AML-193 (cell line): ENCODE data around the gene GSE1.

Experiments used
- DNase-seq, 2 experiments: peaks; one replicate each; lab custom pipeline; 2025; lab: John Stamatoyannopoulos, UW

GSE1 gene

DNA sequence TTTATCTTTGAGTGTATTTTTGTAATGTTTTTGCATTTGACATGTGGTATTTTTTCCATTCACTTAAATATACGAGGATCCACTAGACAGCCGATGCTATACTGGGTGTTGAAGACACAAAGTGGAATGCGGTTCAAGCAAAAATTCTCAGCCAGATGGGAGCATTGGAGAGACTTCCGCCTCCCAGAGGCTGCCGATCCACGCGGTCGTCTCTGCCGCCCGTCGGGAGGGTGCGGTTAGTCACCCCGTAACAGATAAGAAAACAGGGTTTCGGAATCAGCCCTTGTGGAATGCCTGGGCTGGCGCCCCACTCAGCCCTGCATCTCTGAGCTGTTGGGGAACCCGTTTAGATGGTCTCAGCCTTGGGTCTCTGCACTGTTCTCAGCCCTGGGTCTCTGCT is 7.3 kb downstream of the GSE1 start:
- no peak for DNase-seq

DNA sequence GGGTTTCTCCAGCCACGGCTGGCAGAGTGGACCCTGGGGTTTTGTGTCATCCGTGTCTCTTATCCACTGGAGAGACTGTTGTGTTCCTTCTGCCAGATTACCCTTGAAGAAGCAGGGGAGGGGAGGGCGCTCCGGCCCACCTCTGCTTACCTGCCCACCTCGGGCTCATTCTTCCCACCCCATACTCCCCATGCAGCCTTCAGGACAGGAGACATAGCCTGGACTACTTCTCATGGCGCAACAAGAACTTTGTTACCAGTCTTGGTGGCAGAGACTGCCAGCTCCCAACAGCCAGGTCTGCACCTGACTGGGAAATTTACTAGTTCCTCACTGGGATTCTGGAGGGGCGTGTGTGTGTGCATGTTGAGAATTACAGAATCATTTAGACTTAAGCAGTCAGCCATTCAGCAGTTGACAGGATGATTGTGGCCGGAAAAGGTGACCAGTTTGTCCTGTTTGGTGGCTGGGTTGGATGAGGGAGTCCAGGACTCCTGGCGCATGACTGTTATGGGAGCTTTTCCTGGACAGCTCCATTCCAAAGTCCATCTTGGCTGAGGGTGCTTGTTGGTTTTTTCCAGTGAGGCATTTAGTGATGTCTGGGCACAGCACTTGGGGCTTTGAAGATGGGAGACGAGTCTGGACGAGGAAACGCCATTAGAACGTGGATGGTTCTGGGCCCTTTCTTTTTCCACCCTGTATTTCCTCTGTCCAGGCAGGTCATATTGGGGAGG is 8.7 kb downstream of the GSE1 start:
- DNase-seq, result no peak

GRCh38 chr16:85622683-85623082 is 9.6 kb downstream of the GSE1 start:
- DNase-seq, result no peak

- DNase-seq, result no peak
These were observed 10.1 kb downstream of the GSE1 start for GRCh38 chr16:85623250-85623649.

DNA sequence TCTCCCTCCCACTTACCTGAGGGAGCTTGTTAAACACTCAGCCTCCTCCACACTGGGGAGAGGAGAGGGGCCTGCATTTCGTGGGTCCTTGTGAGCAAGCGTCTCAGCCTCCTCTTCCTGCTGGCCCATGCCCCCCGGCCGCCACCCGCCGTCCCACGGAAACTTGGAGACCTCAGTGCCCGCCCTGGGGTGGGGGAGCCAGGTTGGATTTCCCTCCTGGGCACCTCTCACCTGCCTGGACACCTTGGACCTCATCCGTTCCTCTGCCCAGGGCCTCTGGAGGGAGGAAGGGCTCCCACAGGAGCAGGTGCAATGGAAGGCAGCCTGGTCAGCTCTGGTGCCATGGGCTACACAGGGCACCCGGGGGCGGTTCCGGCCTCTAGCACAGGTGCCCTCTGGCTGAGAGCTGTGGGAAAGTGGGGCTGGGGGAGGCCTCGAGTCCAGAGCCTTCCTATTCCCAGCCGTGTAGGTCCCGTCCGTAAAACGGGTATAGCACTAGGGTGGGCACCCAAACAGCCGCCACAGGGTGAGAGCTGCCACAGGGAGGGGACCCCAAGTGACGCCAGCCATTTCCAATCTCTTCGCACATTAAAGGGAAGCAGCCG is 11.0 kb downstream of the GSE1 start:
- DNase-seq, result no peak

DNA sequence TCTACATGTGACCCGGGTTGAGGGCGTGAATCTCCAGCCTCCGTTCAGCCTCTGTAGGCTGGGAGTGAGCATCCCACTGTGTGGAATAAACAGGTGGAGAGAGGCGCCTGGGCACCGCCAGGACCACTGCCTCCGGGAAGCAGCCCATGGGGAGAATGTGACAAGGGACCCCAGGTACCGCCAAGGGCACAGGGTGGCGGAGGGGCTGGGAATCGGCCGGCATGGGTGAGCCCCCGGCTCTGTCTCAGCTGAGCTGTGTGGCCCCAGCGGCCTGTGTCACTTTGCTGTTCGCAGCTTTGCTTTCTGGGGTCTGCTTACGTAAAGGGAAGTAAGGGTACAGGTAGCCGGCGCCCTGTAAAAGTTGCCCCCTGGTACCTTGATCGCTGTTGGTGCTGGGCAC is 11.5 kb downstream of the GSE1 start:
- no peak for DNase-seq

- DNase-seq, result no peak
These were observed 11.9 kb downstream of the GSE1 start for GRCh38 chr16:85625053-85625452.

GRCh38 chr16:85625485-85626117 is 12.5 kb downstream of the GSE1 start:
- no peak for DNase-seq

GRCh38 chr16:85626191-85626981 is 13.3 kb downstream of the GSE1 start:
- DNase-seq, result no peak

GRCh38 chr16:85627089-85627488 is 14.0 kb downstream of the GSE1 start:
- no peak for DNase-seq

DNA sequence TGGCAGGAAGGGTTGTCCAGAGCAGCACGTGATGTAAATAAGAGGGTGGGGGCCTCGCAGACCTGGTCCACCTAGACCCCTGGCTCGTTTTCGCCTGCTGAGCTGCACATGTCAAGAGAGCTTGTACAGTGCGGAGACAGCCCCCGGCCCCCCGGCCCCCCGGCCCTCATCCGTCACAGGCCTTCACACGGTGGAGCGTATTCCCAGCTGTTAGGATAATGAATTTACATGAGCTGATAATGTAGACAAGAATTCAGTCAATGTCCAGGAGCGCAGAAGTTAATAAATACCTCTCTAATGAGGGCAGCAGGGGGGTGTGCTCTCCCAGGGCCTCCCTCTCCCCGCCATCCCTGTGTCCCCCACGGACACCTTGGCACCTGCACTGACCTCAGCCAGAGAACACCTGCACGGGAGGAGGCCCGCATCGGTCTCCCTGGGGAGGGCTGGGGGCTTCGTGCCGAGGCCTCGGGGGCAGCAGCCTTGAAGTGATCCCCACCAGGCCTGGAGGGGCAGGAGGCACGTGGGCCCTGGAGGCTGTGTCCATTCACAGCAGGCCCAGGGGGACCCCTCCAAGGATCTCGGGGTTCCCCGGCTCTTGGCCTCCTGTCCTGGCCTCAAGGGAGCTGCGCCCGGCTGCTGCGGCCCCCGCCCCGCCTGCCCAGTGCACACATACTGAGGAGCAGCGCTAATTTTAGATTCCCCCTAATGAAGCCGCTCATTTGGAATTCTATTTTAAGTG is 14.6 kb downstream of the GSE1 start:
- DNase-seq, result no peak

DNA sequence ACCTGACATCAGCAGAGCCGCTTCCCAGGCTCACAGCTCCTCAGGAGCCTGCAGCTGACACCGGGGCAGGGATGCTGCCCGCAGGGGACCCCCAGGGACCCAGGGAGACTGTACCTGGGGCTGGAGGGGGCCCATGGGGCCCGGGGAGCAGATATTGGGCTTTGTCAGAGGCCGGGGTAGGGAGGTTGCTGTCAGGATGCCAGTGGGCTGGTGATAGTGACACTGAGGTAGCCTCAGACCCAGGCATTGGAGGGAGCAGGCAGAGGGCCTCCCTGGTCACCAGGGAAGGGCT is 15.1 kb downstream of the GSE1 start:
- DNase-seq, result no peak

DNA sequence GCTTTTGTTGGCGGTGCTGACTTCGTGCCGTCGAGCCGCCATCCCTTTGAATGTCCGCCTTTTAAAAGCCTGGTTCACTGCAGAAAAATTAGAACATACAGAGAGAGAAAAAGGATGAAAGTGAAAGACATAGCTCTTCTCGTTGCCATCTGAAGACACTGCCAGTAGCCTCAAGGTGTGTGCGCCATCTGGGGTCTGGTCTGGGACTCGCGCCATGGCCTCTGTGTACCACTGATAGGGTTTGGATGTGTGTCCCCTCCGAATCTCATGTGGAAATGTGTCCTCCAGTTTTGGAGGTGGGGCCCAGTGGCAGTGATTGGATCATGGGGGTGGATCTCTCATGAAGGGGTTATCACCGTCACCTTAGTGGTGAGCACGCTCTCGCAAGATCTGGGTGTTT is 15.5 kb downstream of the GSE1 start:
- DNase-seq, result no peak

DNA sequence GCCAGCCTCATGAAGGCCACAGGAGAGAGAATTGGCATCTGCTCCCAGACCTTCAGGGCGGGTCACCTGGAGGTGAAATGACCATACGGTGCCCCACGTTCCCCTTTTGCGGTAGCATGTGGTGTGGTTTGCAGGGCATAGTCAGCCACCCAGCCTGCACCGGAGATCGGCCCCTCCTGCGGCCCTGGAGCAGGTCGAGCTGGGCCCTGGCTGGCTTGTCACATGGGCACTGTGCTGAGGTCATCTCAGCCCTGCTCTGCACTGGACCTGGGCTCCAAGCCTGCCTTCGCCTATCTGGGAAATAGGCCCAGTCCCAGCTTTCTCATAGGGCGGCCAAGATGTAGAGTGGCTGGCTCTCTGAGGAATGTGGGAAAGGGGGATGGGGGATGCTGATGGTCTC is 16.2 kb downstream of the GSE1 start:
- no peak for DNase-seq

GRCh38 chr16:85629853-85630252 is 16.7 kb downstream of the GSE1 start:
- no peak for DNase-seq

- no peak for DNase-seq
These were observed 18.1 kb downstream of the GSE1 start for GRCh38 chr16:85631230-85631629.

- no peak for DNase-seq
These were observed 18.8 kb downstream of the GSE1 start for GRCh38 chr16:85631802-85632393.

DNA sequence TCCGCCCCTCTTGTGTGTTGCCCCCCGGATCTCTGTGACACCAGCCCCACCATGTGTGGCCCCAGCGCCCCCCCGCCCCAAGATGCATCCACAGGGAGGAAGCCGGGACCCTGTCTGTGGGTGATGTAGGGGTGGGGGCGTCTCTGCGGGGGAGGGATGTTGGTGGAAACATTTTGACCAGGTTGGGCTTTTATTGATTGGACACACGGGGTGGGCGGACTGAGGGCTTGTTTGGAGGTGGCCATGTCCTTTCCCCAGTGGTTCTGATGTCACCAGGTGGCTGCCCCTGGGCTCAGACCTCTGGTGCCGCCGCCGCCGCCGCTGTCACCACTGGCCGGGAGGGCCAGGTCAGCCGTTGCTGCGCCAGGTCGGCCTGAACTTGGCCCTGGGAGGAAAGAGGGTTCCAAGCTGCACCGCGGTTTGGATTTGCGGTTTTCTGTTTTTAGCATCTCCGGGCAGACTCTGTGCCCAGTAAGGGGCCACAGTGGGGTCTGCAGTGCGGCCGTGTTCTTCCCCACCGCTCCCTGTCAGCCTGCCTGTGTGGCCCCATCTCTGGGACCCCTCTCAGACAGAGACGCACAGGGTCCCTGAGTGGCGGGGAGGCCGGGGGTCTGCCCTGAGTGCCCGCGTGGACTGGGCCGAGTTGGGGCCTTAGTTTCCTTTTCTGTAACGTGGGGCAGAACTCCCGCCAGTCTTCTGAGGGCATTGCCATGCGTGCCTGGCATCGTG is 19.8 kb downstream of the GSE1 start:
- DNase-seq, result no peak

- DNase-seq, result no peak
These were observed 20.3 kb downstream of the GSE1 start for GRCh38 chr16:85633438-85633743.

- no peak for DNase-seq
These were observed 20.8 kb downstream of the GSE1 start for GRCh38 chr16:85633888-85634287.
